Activated CD8-positive, alpha-beta T cell treated with anti-CD3 and anti-CD28 coated beads for 36 hours (primary cell): ENCODE results near the gene MST1R. TPM values are rescaled to one million over a fixed set of nuclear protein-coding genes. Genes with fewer than 3 reads are reported as not detected.

Experiments used
- ATAC-seq: fragments of 200-7000 bp; cut with Tn5 transposase; one replicate; pipeline ENCODE4 v1.10.0; 2021; ENCODE audit warnings: mild to moderate bottlenecking, moderate library complexity
- CTCF ChIA-PET: fragments of 350-600 bp; sonication (Branson Sonifier 250); formaldehyde crosslinking; loops from one replicate; lab custom pipeline; 2021; ENCODE audit warnings: antibody characterized with exemption; lab: Charles Lee
- POLR2A ChIA-PET: fragments of 350-600 bp; sonication (Branson Sonifier 250); formaldehyde crosslinking; loops from one replicate; lab custom pipeline; 2021; ENCODE audit warnings: antibody characterized with exemption; lab: Charles Lee
- DNase-seq: peaks from one replicate; pipeline ENCODE4 v3.0.0-alpha.2; 2020
- H3K27ac Mint-ChIP-seq: one replicate; pipeline ENCODE4 v1.8.0; 2021; ENCODE audit warnings: mild to moderate bottlenecking, mixed read lengths
- H3K27me3 Mint-ChIP-seq: one replicate; pipeline ENCODE4 v1.8.0; 2021; ENCODE audit warnings: mixed read lengths
- H3K36me3 Mint-ChIP-seq: one replicate; pipeline ENCODE4 v1.8.0; 2021; ENCODE audit warnings: low read depth, mixed read lengths
- H3K4me1 Mint-ChIP-seq: one replicate; pipeline ENCODE4 v1.8.0; 2021; ENCODE audit warnings: low read depth, mixed read lengths
- H3K4me3 Mint-ChIP-seq: one replicate; pipeline ENCODE4 v1.8.0; 2021; ENCODE audit warnings: mild to moderate bottlenecking, moderate library complexity, mixed read lengths
- H3K9me3 Mint-ChIP-seq: one replicate; pipeline ENCODE4 v1.8.0; 2021; ENCODE audit warnings: mixed read lengths
- intact Hi-C: fragments of 100-400 bp; cut with micrococcal nuclease; formaldehyde crosslinking; loops from one replicate; pipeline ENCODE4 v1.10.0; 2022
- total RNA-seq, 2 experiments: library from RNA; stranded (reverse); gene quantifications; one replicate each; pipeline ENCODE4 v1.2.3, GENCODE V29; 2021
- TF ChIP-seq, protein P1 (sequence below): fragments of 200-600 bp; IDR thresholded peaks from one replicate; pipeline ENCODE4 v1.8.0; 2022; ENCODE audit warnings: antibody characterized with exemption, mild to moderate bottlenecking

MST1R gene
- total RNA-seq, 2 experiments from 2014 or later: 0.79 to 1.1 TPM

- TF ChIP-seq, protein P1, sequence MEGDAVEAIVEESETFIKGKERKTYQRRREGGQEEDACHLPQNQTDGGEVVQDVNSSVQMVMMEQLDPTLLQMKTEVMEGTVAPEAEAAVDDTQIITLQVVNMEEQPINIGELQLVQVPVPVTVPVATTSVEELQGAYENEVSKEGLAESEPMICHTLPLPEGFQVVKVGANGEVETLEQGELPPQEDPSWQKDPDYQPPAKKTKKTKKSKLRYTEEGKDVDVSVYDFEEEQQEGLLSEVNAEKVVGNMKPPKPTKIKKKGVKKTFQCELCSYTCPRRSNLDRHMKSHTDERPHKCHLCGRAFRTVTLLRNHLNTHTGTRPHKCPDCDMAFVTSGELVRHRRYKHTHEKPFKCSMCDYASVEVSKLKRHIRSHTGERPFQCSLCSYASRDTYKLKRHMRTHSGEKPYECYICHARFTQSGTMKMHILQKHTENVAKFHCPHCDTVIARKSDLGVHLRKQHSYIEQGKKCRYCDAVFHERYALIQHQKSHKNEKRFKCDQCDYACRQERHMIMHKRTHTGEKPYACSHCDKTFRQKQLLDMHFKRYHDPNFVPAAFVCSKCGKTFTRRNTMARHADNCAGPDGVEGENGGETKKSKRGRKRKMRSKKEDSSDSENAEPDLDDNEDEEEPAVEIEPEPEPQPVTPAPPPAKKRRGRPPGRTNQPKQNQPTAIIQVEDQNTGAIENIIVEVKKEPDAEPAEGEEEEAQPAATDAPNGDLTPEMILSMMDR: no peak
- H3K9me3 Mint-ChIP-seq: no peaks in the 10 kb centered on the region
- intact Hi-C loops: no loop called here
- no peak for DNase-seq
- no peak for ATAC-seq
- H3K36me3 Mint-ChIP-seq: peaks cover 15% of the 10 kb centered on the region
- H3K27ac Mint-ChIP-seq: no peak overlapping the region
- H3K4me3 Mint-ChIP-seq: no peak overlapping the region
- ChIA-PET POLR2A (interaction anchor here (2.0 kb wide), 1 partner anchor 14 kb away, joined by 4 read pairs; no protein-coding TSS in a partner anchor), CTCF (interaction anchor here (0.7 to 22.5 kb wide), 4 partner anchors 8 to 44 kb away, joined by 3 to 412 read pairs (median 3); partner anchors contain the start of genes CDHR4, INKA1 and UBA7)
- peaks cover 1% of the 10 kb centered on the region for H3K4me1 Mint-ChIP-seq
- H3K27me3 Mint-ChIP-seq: no peaks in the 10 kb centered on the region
These were observed 61.9 kb downstream of the MST1R start for GRCh38 chr3:49841806-49842205.

DNA sequence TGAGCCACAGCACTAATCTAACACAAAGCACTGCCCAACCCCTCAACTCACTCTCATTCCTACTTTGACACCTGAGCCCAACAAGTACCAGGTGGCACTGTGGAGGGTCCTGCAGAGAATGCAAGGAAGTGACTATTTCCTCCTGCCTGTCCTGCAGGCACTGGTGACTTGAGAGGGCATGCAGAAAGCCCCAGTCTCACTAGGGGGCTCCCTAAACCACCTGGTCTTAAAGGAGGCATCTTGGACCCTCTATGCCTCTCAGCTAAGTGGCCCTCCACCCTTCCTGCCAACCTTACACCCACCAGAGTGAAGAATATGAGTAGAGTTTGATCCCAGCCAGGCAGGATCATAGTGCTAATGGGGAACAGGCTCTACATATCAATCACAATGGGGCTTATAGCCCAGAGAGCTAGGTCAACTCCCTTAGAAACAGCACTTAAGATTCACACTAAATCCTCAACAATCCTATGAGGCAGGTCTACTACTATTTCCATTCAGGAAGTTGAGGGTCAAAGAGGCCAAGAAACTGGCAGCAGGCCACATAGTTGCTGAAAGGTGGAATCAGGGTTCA, 62.5 kb downstream of the MST1R start:
- H3K4me3 Mint-ChIP-seq: no peak overlapping the region
- peak; percentile 58 for ATAC-seq

GRCh38 chr3:49840388-49840787, 63.3 kb downstream of the MST1R start:
- H3K9me3 Mint-ChIP-seq: no peaks in the 10 kb centered on the region
- POLR2A ChIA-PET: interaction anchor here (1.2 to 3.9 kb wide), 2 partner anchors 30 to 37 kb away, joined by 3 to 37 read pairs; partner anchors contain the start of gene INKA1

More for the DNA sequence above, 62.5 kb downstream of the MST1R start:
- no peak overlapping the region for H3K27ac Mint-ChIP-seq
- no peaks in the 10 kb centered on the region for H3K9me3 Mint-ChIP-seq
- ChIA-PET POLR2A (interaction anchor here (1.2 to 3.9 kb wide), 3 partner anchors 14 to 37 kb away, joined by 3 to 37 read pairs (median 4); partner anchors contain the start of gene INKA1), CTCF (interaction anchor here (0.7 to 22.5 kb wide), 6 partner anchors 9 to 44 kb away, joined by 3 to 412 read pairs (median 3); partner anchors contain the start of genes CDHR4, INKA1, TRAIP and UBA7)
- peaks cover 13% of the 10 kb centered on the region for H3K36me3 Mint-ChIP-seq
- TF ChIP-seq, protein P1: peak; percentile 45
- intact Hi-C loops: no loop called here
- peaks cover 1% of the 10 kb centered on the region for H3K4me1 Mint-ChIP-seq
- DNase-seq: peak; percentile 50
- H3K27me3 Mint-ChIP-seq: no peaks in the 10 kb centered on the region

GRCh38 chr3:49839193-49839809, 64.4 kb downstream of the MST1R start:
- peaks cover 18% of the 10 kb centered on the region for H3K36me3 Mint-ChIP-seq
- ChIA-PET CTCF (interaction anchor here (0.6 to 22.5 kb wide), 49 partner anchors 9 to 388 kb away, joined by 3 to 412 read pairs (median 4); partner anchors contain the start of genes AMIGO3, CAMKV, CDHR4 and INKA1), POLR2A (interaction anchor here (1.1 to 3.9 kb wide), 5 partner anchors 26 to 118 kb away, joined by 3 to 37 read pairs (median 4); partner anchors contain the start of genes INKA1 and UBA7)
- intact Hi-C loops: loop anchor here (2.0 kb wide), 1 partner anchor 36 kb away; the partner anchor contains the start of gene INKA1
- no peaks in the 10 kb centered on the region for H3K27me3 Mint-ChIP-seq
- TF ChIP-seq, protein P1: peak; percentile 78
- peak; percentile 90 for DNase-seq
- H3K4me3 Mint-ChIP-seq: no peak overlapping the region
- no peaks in the 10 kb centered on the region for H3K9me3 Mint-ChIP-seq
- peak; percentile 93 for ATAC-seq
- H3K27ac Mint-ChIP-seq: no peak overlapping the region
- H3K4me1 Mint-ChIP-seq: peaks cover 1% of the 10 kb centered on the region

More at GRCh38 chr3:49840388-49840787, 63.3 kb downstream of the MST1R start:
- ATAC-seq (no peak), DNase-seq (no peak)
- CTCF ChIA-PET: interaction anchor here (1.9 to 22.5 kb wide), 4 partner anchors 12 to 301 kb away, joined by 10 to 412 read pairs (median 28); partner anchors contain the start of genes CDHR4, INKA1, TRAIP and UBA7
- Mint-ChIP-seq H3K36me3 (peaks cover 12% of the 10 kb centered on the region), H3K4me3 (no peak overlapping the region), H3K4me1 (peaks cover 1% of the 10 kb centered on the region), H3K27me3 (no peaks in the 10 kb centered on the region), H3K27ac (no peak overlapping the region)
- TF ChIP-seq, protein P1: no peak
- intact Hi-C loops: no loop called here

Other genes starting within 250 kb of the MST1R start
- gene APEH, start 229.5 kb downstream of the MST1R start, total RNA-seq: 100 to 1,000 TPM; 165 to 166 TPM
- gene MST1, start 214.4 kb downstream of the MST1R start, total RNA-seq: 10 to 100 TPM in 1 of 2 experiments, 1 to 10 TPM in 1; 9.6 to 11.8 TPM
- 10 to 100 TPM; 22.0 to 31.7 TPM for gene RNF123, start 214.3 kb downstream of the MST1R start, total RNA-seq
- gene AMIGO3, start 184.2 kb downstream of the MST1R start, total RNA-seq: under 1 TPM in 1 of 2 experiments, not detected in 1; 0.23 TPM
- gene GMPPB, start 179.9 kb downstream of the MST1R start, total RNA-seq: 10 to 100 TPM; 34.7 to 35.2 TPM
- 10 to 100 TPM; 23.5 to 24.2 TPM for gene IP6K1, start 117.3 kb downstream of the MST1R start, total RNA-seq
- not detected for gene CDHR4, start 104.0 kb downstream of the MST1R start, total RNA-seq
- 1 to 10 TPM; 1.8 to 2.8 TPM for gene INKA1, start 100.6 kb downstream of the MST1R start, total RNA-seq
- gene UBA7, start 89.9 kb downstream of the MST1R start, total RNA-seq: 10 to 100 TPM; 69.9 to 72.3 TPM
- gene TRAIP, start 47.3 kb downstream of the MST1R start, total RNA-seq: 10 to 100 TPM; 23.2 to 25.1 TPM
- 1 to 10 TPM; 1.8 to 2.1 TPM for gene CAMKV, start 34.0 kb downstream of the MST1R start, total RNA-seq
- gene MON1A, start 25.9 kb upstream of the MST1R start, total RNA-seq: 1 to 10 TPM; 6.9 to 8.5 TPM
- 10 to 100 TPM; 90.8 to 95.2 TPM for gene RBM6, start 36.3 kb upstream of the MST1R start, total RNA-seq
- gene RBM5, start 185.0 kb upstream of the MST1R start, total RNA-seq: 100 to 1,000 TPM; 103 to 106 TPM